Right cardiac atrium (tissue), 5 donors: ENCODE measurements around the gene ITPK1. TPM values are rescaled to one million over a fixed set of nuclear protein-coding genes. Genes with fewer than 3 reads are reported as not detected.

ENCODE experiments used
- ATAC-seq, 2 donors: fragments of 200-7000 bp; cut with Tn5 transposase; one replicate each; pipeline versions ENCODE4 v1.8.0 to v1.9.1; 2020; ENCODE audit warnings: moderate library complexity in 2 of 2, mild to moderate bottlenecking in 1 of 2
- DNase-seq, 3 donors: peaks; one replicate each; pipeline ENCODE4 v3.0.0-alpha.2; 2020
- H3K27ac ChIP-seq: one replicate; pipeline ENCODE4 v1.5.1; 2013; ENCODE audit warnings: mild to moderate bottlenecking, low read length, control low read depth, moderate library complexity
- H3K27me3 ChIP-seq: one replicate; pipeline ENCODE4 v1.6.1; 2013; ENCODE audit not compliant: control insufficient read depth, insufficient read depth
- H3K4me1 ChIP-seq: one replicate; pipeline ENCODE4 v1.6.1; 2013; ENCODE audit warnings: low read length; ENCODE audit not compliant: control insufficient read depth, insufficient read depth
- H3K4me3 ChIP-seq: one replicate; pipeline ENCODE4 v1.5.1; 2013; ENCODE audit warnings: low read length, control low read depth
- H3K9me3 ChIP-seq: one replicate; pipeline ENCODE4 v1.6.1; 2013; ENCODE audit warnings: low read length; ENCODE audit not compliant: control insufficient read depth
- WGBS: extraction: QIAGEN DNeasy Blood & Tissue Kit; methylation state at CpG from one replicate; pipeline ENCODE4 v1.1.7; 2013; 5-methylcytosine and 5-hydroxymethylcytosine counted together
- intact Hi-C, 4 donors: fragments of 100-400 bp; cut with DNase I; formaldehyde crosslinking; loops; one replicate each; pipeline versions ENCODE4 v1.11.0 to v1.14.0; 2022 to 2023
- polyA plus RNA-seq: library from polyadenylated mRNA; stranded (reverse); fragments of 200-250 nt; gene quantifications from one replicate; pipeline ENCODE4 v1.2.3, GENCODE V29; 2013
- total RNA-seq, 4 donors: library from RNA; stranded (reverse); fragmentation: NEBNext Ultra II Directional; extraction: Animal tissue kit (Norgen Biotek cat#: 25700); gene quantifications; one replicate each; pipeline ENCODE4 v1.2.1, GENCODE V29; 2021
- donor health status: healthy with polysubstance abuse.
- donor health status: DM: no; HTN: yes; CAD: no.
- donor health status: DM: no; HTN: no; CAD: no.
- donor health status: DM: no; HTN: yes; CAD: no; lungs with severe emphysema.
- donor health status: DM: yes; HTN: yes; CAD: no.

Gene ITPK1
- total and polyA plus RNA-seq, 5 donors: 78.2 to 135 (median 128) TPM

DNA sequence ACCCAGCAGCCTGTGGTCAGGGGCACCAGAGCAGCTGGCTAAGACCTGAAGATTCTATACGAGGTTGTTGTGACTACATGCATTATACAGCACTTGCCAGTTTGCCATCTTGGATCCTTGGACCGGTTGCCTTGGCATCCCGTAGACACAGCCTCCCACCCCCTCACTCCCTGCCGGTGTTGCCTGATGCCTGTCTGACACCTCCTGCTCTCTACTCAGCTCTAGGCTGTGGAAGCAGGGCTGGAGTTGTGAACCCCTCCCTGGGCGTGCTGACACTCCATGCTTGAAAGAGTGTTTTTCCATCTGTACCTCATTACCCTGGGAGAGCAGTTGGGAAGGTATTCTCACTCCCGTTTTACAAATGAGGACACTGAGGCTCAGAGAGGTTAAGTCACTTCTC lies 190.3 kb downstream of the ITPK1 start:
- DNase-seq (no peak), ATAC-seq (no peak)
- no peaks in the 10 kb centered on the region for H3K9me3 ChIP-seq
- H3K4me3 ChIP-seq: no peak overlapping the region
- H3K4me1 ChIP-seq: no peaks in the 10 kb centered on the region
- intact Hi-C loops: no loop called here
- no peak overlapping the region for H3K27ac ChIP-seq
- WGBS: 50% methylated on average over 6 of the region's 6 CpGs
- no peaks in the 10 kb centered on the region for H3K27me3 ChIP-seq

DNA sequence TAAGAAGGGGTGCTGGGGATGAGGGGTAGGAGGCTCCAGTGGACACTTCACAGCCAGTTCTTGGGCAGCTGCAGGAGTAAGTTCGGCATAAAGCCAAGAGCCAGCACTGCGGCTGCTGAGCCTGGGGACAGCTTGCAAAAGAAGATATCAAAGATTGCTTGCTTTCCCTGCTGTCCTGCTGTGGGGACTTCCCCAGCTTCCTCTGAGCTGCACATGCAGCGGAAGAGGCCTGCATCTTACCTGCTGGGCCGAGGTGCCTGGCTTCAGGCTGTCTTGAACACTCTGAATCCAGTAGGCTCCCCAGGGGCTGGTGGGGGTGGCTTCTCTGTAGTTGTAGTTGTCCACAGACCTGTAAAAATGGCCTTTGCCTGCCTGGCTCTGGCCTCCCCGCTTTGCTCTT lies 191.5 kb downstream of the ITPK1 start:
- DNase-seq: no peak
- Histone ChIP-seq H3K4me1 (no peaks in the 10 kb centered on the region), H3K4me3 (no peak overlapping the region), H3K27ac (no peak overlapping the region), H3K27me3 (no peaks in the 10 kb centered on the region), H3K9me3 (no peaks in the 10 kb centered on the region)
- intact Hi-C loops: no loop called here
- ATAC-seq: no peak
- WGBS: 44% methylated on average over 5 of the region's 5 CpGs

DNA sequence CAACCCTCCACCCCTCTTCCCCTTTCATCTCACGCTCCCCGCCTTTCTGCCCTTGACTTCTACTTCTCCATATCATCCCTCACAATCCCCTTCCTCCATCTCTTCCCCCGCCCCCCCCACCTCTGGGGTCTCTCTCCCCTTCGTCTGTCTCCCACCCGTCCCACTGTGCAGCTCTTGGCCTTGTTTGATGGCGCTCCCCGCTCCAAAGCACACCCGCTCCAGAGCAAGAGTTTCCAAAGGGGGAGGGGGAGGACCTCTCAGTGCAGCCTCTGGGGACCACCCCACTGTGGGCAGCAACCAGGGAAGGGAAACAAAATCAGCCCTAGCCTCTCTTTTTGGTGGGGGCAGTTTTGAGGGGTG lies 192.0 kb downstream of the ITPK1 start:
- ATAC-seq (peak in 1 of 2 donors; percentile 19), DNase-seq (no peak)
- intact Hi-C loops: no loop called here

DNA sequence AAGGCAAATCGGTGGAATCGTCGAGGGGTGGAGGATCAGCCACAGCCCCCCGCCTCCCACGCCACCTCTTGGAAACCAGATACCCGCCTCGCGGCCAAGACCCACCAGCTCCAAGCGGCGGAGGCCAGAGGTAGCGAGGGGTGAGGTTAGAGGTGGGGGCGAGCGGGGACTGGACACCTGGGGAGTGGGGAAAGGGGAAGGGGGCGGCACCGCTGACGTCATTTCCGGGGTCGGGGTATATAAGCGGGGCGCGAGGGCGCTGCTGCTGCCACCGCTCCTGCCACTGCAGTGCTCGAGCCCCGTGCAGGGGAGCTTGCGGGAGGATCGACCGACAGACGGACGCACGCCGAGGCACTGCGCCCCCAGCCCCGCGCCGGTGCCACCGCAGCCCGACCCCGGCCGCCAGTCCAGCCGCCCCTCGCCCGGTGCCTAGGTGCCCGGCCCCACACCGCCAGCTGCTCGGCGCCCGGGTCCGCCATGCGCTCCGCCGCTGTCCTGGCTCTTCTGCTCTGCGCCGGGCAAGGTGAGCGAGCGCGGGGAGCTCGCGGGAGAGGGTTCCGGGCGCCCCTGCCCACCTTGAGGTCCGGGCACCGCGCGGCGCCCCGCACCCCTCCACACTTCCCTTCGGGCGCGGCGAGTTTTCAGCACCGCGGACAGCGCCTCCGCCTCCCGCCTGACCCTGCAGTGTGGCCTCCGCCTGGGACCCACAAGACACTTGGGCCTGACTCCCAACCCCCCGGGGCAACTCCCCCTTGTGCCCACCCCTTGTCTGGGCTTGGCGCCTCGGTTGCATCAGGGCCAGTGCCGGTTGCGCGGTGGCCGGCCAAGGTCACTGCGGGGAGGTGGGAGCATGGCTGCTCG lies 192.6 kb downstream of the ITPK1 start, which contains the start of gene CHGA:
Gene CHGA (plus strand): TSS at position 268 of the 861 bp plus-strand sequence. CDS start 210 bp downstream, at position 478.
- ATAC-seq (peak; percentile 78 to 79), DNase-seq (peak; percentile 42 to 85 (median 83))
- Histone ChIP-seq H3K27me3 (no peaks in the 10 kb centered on the region), H3K4me3 (no peak within 1 kb of the TSS), H3K27ac (no peak within 1 kb of the TSS), H3K9me3 (no peaks in the 10 kb centered on the region), H3K4me1 (no peaks in the 10 kb centered on the region)
- WGBS: 5% methylated on average over 86 of the region's 86 CpGs
- intact Hi-C loops: no loop called here

More for the DNA sequence above, 192.0 kb downstream of the ITPK1 start:
- WGBS: 31% methylated on average over 8 of the region's 8 CpGs
- H3K9me3 ChIP-seq: no peaks in the 10 kb centered on the region
- H3K4me1 ChIP-seq: no peaks in the 10 kb centered on the region
- no peak overlapping the region for H3K4me3 ChIP-seq
- no peaks in the 10 kb centered on the region for H3K27me3 ChIP-seq
- H3K27ac ChIP-seq: no peak overlapping the region

DNA sequence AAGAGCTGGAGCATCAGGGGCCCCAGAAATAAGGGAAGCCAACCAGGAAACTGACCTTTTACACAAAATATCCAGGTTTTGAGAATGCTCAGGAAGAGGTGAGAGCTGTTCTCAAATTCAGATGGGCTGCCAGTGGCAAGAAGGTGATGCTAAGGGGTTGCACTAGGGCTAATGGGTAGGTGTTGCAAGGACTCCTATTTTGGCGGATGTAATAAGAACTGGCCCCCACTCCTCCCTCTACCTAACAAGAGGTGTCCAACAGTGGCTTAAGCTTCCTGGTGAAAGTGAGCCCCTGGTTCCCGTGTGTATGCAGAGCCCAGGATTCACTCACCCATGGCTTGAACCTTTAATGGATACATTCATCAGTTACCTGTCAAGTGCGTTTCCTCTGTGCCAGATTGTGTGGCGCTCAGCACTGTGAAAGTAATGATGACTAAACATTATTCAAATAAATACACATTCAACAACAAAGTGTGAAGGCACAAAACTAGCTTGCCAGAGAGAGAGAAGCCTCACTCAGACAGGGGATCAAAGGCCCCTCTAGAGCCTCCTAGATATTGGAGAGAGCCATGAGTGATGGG lies 193.5 kb downstream of the ITPK1 start:
- no peaks in the 10 kb centered on the region for H3K27me3 ChIP-seq
- DNase-seq (no peak), ATAC-seq (no peak)
- intact Hi-C loops: no loop called here
- H3K4me1 ChIP-seq: no peaks in the 10 kb centered on the region
- WGBS: 74% methylated on average over 4 of the region's 4 CpGs
- no peak overlapping the region for H3K27ac ChIP-seq
- no peaks in the 10 kb centered on the region for H3K9me3 ChIP-seq
- no peak overlapping the region for H3K4me3 ChIP-seq

DNA sequence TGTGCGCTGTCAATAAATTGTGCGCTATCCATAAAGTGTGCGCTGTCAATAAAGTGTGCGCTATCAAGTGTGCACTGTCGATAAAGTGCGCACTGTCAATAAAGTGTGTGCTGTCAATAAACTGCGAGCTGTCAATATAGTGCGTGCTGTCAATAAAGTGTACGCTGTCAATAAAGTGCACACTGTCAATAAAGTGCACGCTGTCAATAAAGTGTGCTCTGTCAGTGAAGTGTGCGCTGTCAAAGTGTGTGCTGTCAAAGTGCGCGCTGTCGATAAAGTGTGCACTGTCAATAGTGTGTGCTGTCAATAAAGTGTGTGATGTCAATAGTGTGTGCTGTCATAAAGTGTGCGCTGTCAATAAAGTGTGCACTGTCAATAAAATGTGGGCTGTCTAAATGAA lies 195.7 kb downstream of the ITPK1 start:
- ATAC-seq: no peak
- Histone ChIP-seq H3K9me3 (no peaks in the 10 kb centered on the region), H3K27me3 (no peaks in the 10 kb centered on the region), H3K4me1 (no peaks in the 10 kb centered on the region), H3K4me3 (no peak overlapping the region), H3K27ac (no peak overlapping the region)
- DNase-seq: no peak
- intact Hi-C loops: no loop called here
- 95% methylated on average over 15 of the region's 15 CpGs for WGBS

DNA sequence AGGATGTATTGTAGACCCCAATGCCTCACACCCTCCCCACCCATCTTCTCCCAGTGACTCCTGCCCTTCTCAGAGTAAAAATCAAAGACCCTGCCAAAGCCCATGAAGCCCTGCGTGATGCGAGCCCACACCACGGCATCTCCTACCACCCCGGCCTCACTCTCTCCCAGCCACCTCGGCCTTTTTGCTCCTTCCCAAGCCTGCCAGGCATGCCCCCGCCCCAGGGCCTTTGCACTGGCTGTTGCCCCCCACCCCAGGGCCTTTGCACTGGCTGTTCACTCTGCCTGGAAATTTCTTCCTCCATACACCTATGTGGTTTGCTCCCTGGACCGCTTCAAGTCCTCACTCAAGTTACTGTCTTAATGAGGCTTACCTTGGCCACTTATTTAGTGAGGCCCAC lies 197.8 kb downstream of the ITPK1 start:
- no peak overlapping the region for H3K27ac ChIP-seq
- H3K4me1 ChIP-seq: no peaks in the 10 kb centered on the region
- 76% methylated on average over 7 of the region's 7 CpGs for WGBS
- H3K9me3 ChIP-seq: no peaks in the 10 kb centered on the region
- H3K4me3 ChIP-seq: no peak overlapping the region
- H3K27me3 ChIP-seq: no peaks in the 10 kb centered on the region
- DNase-seq (no peak), ATAC-seq (no peak)
- intact Hi-C loops: no loop called here

DNA sequence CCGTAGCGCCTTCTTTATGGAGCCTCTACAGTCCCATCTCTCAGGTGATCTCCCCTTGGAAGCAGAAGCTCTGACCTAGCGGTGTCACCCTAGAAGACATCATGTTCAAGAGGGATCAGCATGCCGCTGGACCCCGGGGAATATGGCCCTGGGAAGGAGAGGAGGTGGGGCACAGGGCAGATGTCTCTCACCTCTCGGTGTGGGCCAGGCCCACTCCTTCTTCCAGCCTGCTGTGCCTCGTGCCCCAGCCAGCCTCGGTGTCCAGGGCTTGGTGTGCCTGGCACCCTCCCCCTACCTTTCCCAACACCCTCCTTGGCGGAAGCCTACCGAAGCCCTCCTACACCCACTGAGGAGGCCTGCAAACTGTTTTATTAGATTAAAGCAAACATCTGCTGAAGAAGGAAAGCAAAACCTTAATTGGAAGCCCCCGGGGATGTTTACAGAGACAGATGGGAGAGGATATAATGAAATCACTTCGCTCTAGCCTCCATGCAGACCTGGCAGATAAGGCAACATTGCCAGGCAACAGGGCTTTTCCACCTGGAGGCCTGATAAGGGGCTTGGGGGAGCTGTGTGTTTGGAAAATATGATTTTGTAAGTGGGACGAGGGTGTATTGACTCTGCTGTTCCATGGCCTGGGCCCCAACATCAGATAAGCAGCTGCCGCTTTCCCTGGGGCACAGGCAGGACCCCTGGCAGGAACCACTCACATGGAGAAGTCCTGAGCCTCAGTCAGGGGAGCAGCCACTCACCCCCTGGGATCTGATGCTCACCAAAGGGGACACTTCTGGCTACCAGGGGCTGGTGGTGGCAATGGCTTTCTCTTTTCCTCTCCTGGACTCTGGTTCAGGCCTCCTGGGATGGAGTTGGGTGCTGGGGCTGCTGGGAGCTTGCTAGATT lies 198.4 kb downstream of the ITPK1 start:
- Histone ChIP-seq H3K9me3 (no peaks in the 10 kb centered on the region), H3K4me3 (no peak overlapping the region), H3K27me3 (no peaks in the 10 kb centered on the region), H3K4me1 (no peaks in the 10 kb centered on the region), H3K27ac (no peak overlapping the region)
- ATAC-seq: no peak
- no peak for DNase-seq
- intact Hi-C loops: no loop called here
- 71% methylated on average over 14 of the region's 14 CpGs for WGBS

DNA sequence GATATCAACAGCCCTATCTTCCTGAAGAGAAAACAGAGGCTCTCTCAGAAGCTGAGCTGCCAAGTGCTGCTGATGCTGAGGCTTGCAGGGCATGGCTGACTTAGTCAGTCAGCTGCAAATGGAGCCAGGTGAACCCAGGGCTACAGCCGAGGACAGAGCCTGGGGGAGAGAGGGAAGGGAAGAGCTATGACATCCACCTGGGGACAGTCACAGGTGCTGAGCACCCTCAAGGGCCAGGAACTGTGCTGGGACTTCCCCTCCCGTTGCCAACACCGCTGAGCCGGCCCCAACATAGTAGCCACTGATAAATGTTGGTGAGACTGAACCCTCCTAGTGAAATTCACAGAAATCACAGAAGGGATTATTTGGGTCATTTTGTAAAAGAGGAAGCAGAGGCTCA lies 199.5 kb downstream of the ITPK1 start:
- Histone ChIP-seq H3K27me3 (no peaks in the 10 kb centered on the region), H3K27ac (no peak overlapping the region), H3K9me3 (no peaks in the 10 kb centered on the region), H3K4me1 (no peaks in the 10 kb centered on the region), H3K4me3 (no peak overlapping the region)
- no peak for ATAC-seq
- intact Hi-C loops: no loop called here
- no peak for DNase-seq
- WGBS: 67% methylated on average over 4 of the region's 4 CpGs

DNA sequence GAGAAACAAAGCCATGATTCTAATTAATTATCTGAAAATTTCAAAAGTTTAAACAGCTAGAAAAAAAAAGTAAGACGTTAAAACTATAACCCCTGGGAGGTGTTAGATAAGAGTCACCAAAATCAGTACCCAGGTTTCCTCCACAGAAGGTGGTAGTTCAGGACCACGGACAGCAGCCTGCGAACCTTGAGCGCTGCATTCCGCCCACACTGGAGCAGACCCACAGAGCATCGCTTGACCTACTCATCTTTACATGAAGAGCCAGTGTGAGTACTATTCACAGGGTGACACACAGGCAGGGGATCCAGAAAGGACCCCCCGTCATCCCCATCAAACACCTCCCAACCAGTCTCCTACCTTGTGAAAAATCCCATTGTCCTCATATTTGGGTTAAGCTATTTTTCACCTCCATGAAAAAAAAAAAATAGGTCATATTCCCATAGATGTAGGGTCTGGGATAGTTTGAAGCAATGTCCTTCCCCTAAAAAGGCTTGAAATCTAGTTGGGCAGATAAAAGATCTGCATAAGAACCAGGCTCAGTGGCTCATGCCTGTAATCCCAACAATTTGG lies 201.6 kb downstream of the ITPK1 start:
- DNase-seq (peak in 2 of 3 donors; percentile 42 to 74), ATAC-seq (no peak)
- no peaks in the 10 kb centered on the region for H3K9me3 ChIP-seq
- intact Hi-C loops: no loop called here
- H3K4me1 ChIP-seq: no peaks in the 10 kb centered on the region
- no peaks in the 10 kb centered on the region for H3K27me3 ChIP-seq
- H3K27ac ChIP-seq: no peak overlapping the region
- H3K4me3 ChIP-seq: no peak overlapping the region
- 4% methylated on average over 7 of the region's 7 CpGs for WGBS
